GM23248 (cell line): ENCODE measurements around the gene CLSTN2.

Source experiments
- EZH2 ChIP-seq: fragments of 200-600 bp; sonication (generic); IDR thresholded peaks from 2 replicates; pipeline ENCODE4 v1.6.1; 2018; ENCODE audit warnings: antibody characterized with exemption, mild to moderate bottlenecking; ENCODE audit not compliant: insufficient read depth, poor library complexity, severe bottlenecking
- EZH2phosphoT487 ChIP-seq: fragments of 200-600 bp; sonication (generic); IDR thresholded peaks from 2 replicates; pipeline ENCODE4 v1.6.1; 2018; ENCODE audit warnings: antibody characterized with exemption, moderate library complexity, mild to moderate bottlenecking, low read depth; ENCODE audit not compliant: insufficient read depth

DNA sequence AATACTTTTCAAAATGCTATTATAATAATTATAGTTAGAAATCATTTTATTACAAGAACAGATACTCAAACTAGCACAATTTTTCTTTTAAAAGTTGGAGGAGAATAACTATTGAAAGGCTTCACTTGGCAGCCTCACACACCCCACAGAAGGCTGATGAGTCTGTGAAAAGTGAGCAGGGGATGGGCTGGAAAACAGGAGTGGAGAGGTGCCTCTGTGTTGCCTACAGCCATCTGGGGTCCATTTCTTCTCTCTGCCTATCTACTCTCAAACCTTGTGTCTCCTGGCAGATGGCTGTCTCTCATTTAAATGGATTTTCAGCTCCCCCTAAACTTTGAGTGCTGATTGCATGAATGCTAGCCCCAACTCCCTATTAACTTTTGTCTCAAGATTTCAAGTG lies 230.8 kb downstream of the CLSTN2 start:
- no peak for TF ChIP-seq EZH2phosphoT487
- TF ChIP-seq EZH2, result no peak
